Parathyroid adenoma (tissue), 2 donors: ENCODE results near the gene HNRNPLL.

Experiments
- H2AFZ ChIP-seq: fragments of 300-600 bp; sonication (generic); one replicate; pipeline ENCODE4 v1.7.0; 2017; ENCODE audit warnings: antibody characterized with exemption, mild to moderate bottlenecking
- H3K27ac ChIP-seq: fragments of 300-600 bp; sonication (generic); one replicate; pipeline ENCODE4 v1.7.0; 2017
- H3K27me3 ChIP-seq: fragments of 300-600 bp; sonication (generic); one replicate; pipeline ENCODE4 v1.7.0; 2017; ENCODE audit warnings: low read length; ENCODE audit not compliant: control insufficient read depth, insufficient read depth
- H3K36me3 ChIP-seq: fragments of 300-600 bp; sonication (generic); one replicate; pipeline ENCODE4 v1.7.0; 2017; ENCODE audit warnings: low read length; ENCODE audit not compliant: control insufficient read depth, insufficient read depth
- H3K4me1 ChIP-seq: fragments of 300-600 bp; sonication (generic); one replicate; pipeline ENCODE4 v1.7.0; 2017; ENCODE audit warnings: control low read depth
- H3K4me2 ChIP-seq: fragments of 300-600 bp; sonication (generic); one replicate; pipeline ENCODE4 v1.7.0; 2017; ENCODE audit warnings: low read length
- H3K4me3 ChIP-seq: fragments of 300-600 bp; sonication (generic); one replicate; pipeline ENCODE4 v1.7.0; 2017; ENCODE audit warnings: low read depth, low read length
- H3K79me2 ChIP-seq: fragments of 300-600 bp; sonication (generic); one replicate; pipeline ENCODE4 v1.7.0; 2017; ENCODE audit warnings: control low read depth
- H3K9ac ChIP-seq: fragments of 300-600 bp; sonication (generic); one replicate; pipeline ENCODE4 v1.7.0; 2017; ENCODE audit warnings: mild to moderate bottlenecking
- H3K9me3 ChIP-seq: fragments of 300-600 bp; sonication (generic); one replicate; pipeline ENCODE4 v1.7.0; 2017; ENCODE audit warnings: low read length; ENCODE audit not compliant: control insufficient read depth
- CTCF ChIP-seq: fragments of 300-600 bp; sonication (generic); IDR thresholded peaks from one replicate; pipeline ENCODE4 v1.7.0; 2017; ENCODE audit warnings: antibody characterized with exemption, mild to moderate bottlenecking
- donor health status: primary hyperparathyroidism.

Gene HNRNPLL

DNA sequence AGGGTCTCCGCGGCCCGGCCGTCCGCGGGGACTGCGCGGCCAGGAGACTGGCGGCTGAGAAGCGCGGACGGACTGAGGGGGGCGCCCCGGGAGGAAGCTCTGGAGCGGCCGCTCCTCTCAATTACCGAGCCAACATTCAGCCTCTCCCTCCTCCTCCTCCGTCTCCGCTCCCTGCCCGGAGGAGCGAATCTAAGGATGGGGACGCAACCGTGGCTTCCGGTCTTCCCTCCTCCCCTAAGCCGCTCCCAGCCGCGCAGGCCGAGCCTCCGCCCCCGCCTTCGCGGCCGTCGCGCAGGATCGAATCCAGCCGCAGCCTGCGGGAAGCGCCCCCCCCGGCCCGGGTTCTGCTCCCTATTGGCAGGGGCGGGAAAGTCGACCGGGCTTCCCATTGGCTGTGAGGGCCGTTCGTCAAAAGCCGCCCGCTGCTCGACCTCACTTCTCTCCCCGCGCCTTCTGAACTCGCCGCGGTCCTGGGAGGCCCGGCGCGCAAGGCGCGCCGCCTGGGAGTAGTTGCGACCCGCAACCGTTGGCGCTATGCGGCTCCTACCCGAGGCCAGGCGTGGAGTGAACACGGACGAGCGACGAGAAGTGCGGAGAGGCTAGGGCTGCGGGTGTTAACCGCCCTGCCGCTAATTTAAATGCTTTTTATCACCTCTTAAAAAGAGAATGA, at the start of gene HNRNPLL:
Gene HNRNPLL (minus strand): TSS at position 197 of the 670 bp plus-strand sequence. CDS start 302 bp downstream, outside the sequence.
- peak within 1 kb of the TSS; percentile 68 for H3K4me2 ChIP-seq
- no peaks in the 10 kb centered on the region for H3K9me3 ChIP-seq
- H2AFZ ChIP-seq = peak within 1 kb of the TSS; percentile 95
- H3K27me3 ChIP-seq = no peaks in the 10 kb centered on the region
- peak within 1 kb of the TSS; percentile 74 for H3K4me3 ChIP-seq
- H3K9ac ChIP-seq = peak within 1 kb of the TSS; percentile 75
- peak within 1 kb of the TSS; percentile 90 for H3K27ac ChIP-seq
- no peak for TF ChIP-seq CTCF
- H3K4me1 ChIP-seq = peaks cover 17% of the 10 kb centered on the region
- H3K36me3 ChIP-seq = no peaks in the 10 kb centered on the region
- H3K79me2 ChIP-seq = peaks cover 22% of the 10 kb centered on the region

DNA sequence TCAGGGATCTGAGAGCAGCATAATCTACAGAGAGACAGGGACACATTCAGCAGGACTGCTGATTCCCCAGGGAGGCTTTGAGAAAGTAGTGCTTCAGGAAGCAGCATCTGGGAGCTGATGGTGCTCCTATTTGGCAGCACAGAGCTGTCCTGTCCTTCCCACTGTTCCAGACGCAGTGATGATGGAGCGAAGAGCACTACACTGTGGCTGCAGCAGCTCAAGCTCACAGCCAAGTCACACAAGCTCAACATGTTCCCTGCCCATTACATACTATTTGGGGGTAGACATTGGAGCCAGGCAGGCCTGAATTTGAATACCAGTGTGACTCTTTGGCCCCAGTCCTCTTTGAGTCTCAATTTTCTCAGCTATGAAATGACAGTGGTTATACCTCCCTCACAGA, 48.0 kb upstream of the HNRNPLL start:
- no peak for TF ChIP-seq CTCF
- no peaks in the 10 kb centered on the region for H3K36me3 ChIP-seq
- H3K27me3 ChIP-seq = no peaks in the 10 kb centered on the region
- no peaks in the 10 kb centered on the region for H3K9me3 ChIP-seq
- peaks cover 8% of the 10 kb centered on the region for H3K4me1 ChIP-seq
- H3K4me2 ChIP-seq = no peak overlapping the region
- no peak overlapping the region for H3K4me3 ChIP-seq
- H3K27ac ChIP-seq = no peak overlapping the region
- H2AFZ ChIP-seq = no peak overlapping the region
- H3K9ac ChIP-seq = no peak overlapping the region
- H3K79me2 ChIP-seq = no peaks in the 10 kb centered on the region

GRCh38 chr2:38650012-38650411, 47.3 kb upstream of the HNRNPLL start:
- no peaks in the 10 kb centered on the region for H3K9me3 ChIP-seq
- H3K27me3 ChIP-seq = no peaks in the 10 kb centered on the region
- no peak overlapping the region for H2AFZ ChIP-seq
- H3K27ac ChIP-seq = no peak overlapping the region
- H3K79me2 ChIP-seq = no peaks in the 10 kb centered on the region
- H3K9ac ChIP-seq = no peak overlapping the region
- no peak overlapping the region for H3K4me2 ChIP-seq
- H3K4me1 ChIP-seq = peaks cover 8% of the 10 kb centered on the region
- no peak for TF ChIP-seq CTCF
- no peak overlapping the region for H3K4me3 ChIP-seq
- no peaks in the 10 kb centered on the region for H3K36me3 ChIP-seq

- Histone ChIP-seq H3K4me1 (peaks cover 8% of the 10 kb centered on the region), H3K4me2 (no peak overlapping the region), H3K9ac (no peak overlapping the region), H3K9me3 (no peaks in the 10 kb centered on the region), H3K27me3 (no peaks in the 10 kb centered on the region), H3K27ac (no peak overlapping the region), H2AFZ (no peak overlapping the region), H3K36me3 (no peaks in the 10 kb centered on the region), H3K79me2 (no peaks in the 10 kb centered on the region), H3K4me3 (no peak overlapping the region)
- no peak for TF ChIP-seq CTCF
These were observed 46.5 kb upstream of the HNRNPLL start for GRCh38 chr2:38649176-38649728.
